PC-3 (cell line): ENCODE measurements around the gene TNXB. TPM values are rescaled to one million over a fixed set of nuclear protein-coding genes. Genes with fewer than 3 reads are reported as not detected.
"Not testable (repeated sequence)": the region's sequence is repeated elsewhere in the genome, so short reads cannot be mapped to it uniquely, and the experiment has no call there.

ENCODE experiments used
- ATAC-seq: fragments of 200-7000 bp; cut with Tn5 transposase; 2 replicates; pipeline ENCODE4 v1.9.1; 2020; ENCODE audit warnings: mild to moderate bottlenecking, moderate library complexity
- BruUV-seq: library from RNA; stranded (reverse); fragments of 400-500 nt; replicated peaks from 2 replicates; lab custom pipeline; 2021; lab: Mats Ljungman, UMichigan
- CTCF ChIA-PET: fragments of 300-600 bp; sonication (Branson Sonifier 250); formaldehyde crosslinking; loops from one replicate; lab custom pipeline; 2022; ENCODE audit warnings: antibody characterized with exemption; lab: Charles Lee
- POLR2A ChIA-PET: fragments of 300-600 bp; sonication (Branson Sonifier 250); formaldehyde crosslinking; loops from one replicate; lab custom pipeline; 2022; ENCODE audit warnings: antibody characterized with exemption; ENCODE audit not compliant: unreplicated experiment; lab: Charles Lee
- DNase-seq: peaks from one replicate; pipeline ENCODE4 v3.0.0-alpha.2; 2015
- H2AFZ ChIP-seq: fragments of 300-600 bp; sonication (generic); 2 replicates; pipeline ENCODE4 v1.6.0; 2016; ENCODE audit warnings: antibody characterized with exemption, low read length
- H3F3A ChIP-seq: fragments of 300-600 bp; sonication (generic); one replicate; pipeline ENCODE4 v1.6.0; 2017; ENCODE audit warnings: antibody characterized with exemption, low read length, control low read depth, mild to moderate bottlenecking; ENCODE audit not compliant: unreplicated experiment
- H3K27ac ChIP-seq: fragments of 300-600 bp; sonication (generic); 2 replicates; pipeline ENCODE4 v1.5.1; 2016; ENCODE audit warnings: mild to moderate bottlenecking, low read length
- H3K27me3 ChIP-seq: fragments of 300-600 bp; sonication (generic); 2 replicates; pipeline ENCODE4 v1.6.1; 2016; ENCODE audit warnings: low read length, mixed read lengths
- H3K36me3 ChIP-seq: fragments of 300-600 bp; sonication (generic); 2 replicates; pipeline ENCODE4 v1.6.1; 2016; ENCODE audit warnings: low read depth, mixed run types, low read length, mixed read lengths
- H3K4me1 ChIP-seq: fragments of 300-600 bp; sonication (generic); 2 replicates; pipeline ENCODE4 v1.5.1; 2016; ENCODE audit warnings: low read length; ENCODE audit not compliant: insufficient read depth
- H3K4me2 ChIP-seq: fragments of 300-600 bp; sonication (generic); 2 replicates; pipeline ENCODE4 v1.6.0; 2016; ENCODE audit warnings: low read length
- H3K4me3 ChIP-seq: fragments of 300-600 bp; sonication (generic); 2 replicates; pipeline ENCODE4 v1.5.1; 2016; ENCODE audit warnings: mild to moderate bottlenecking, low read length, mixed read lengths
- H3K79me2 ChIP-seq: fragments of 300-600 bp; sonication (generic); 2 replicates; pipeline ENCODE4 v1.6.1; 2017; ENCODE audit warnings: low read length, mixed read lengths
- H3K9ac ChIP-seq: fragments of 300-600 bp; sonication (generic); 2 replicates; pipeline ENCODE4 v1.6.0; 2016; ENCODE audit warnings: mild to moderate bottlenecking, low read length
- H3K9me2 ChIP-seq: fragments of 300-600 bp; sonication (generic); replicated peaks from 2 replicates; pipeline ENCODE4 v1.6.1; 2016; ENCODE audit warnings: mixed run types, low read length, mixed read lengths
- H3K9me3 ChIP-seq: fragments of 300-600 bp; sonication (generic); 2 replicates; pipeline ENCODE4 v1.6.1; 2016; ENCODE audit warnings: low read length, mixed read lengths
- H4K20me1 ChIP-seq: fragments of 300-600 bp; sonication (generic); 2 replicates; pipeline ENCODE4 v1.6.1; 2016; ENCODE audit warnings: low read length, mixed read lengths
- CTCF ChIP-seq: fragments of 300-600 bp; sonication (generic); conservative IDR thresholded peaks from 2 replicates; pipeline ENCODE4 v1.5.1; 2017; ENCODE audit warnings: antibody characterized with exemption, low read depth, mild to moderate bottlenecking, low read length
- EZH2 ChIP-seq: fragments of 300-600 bp; sonication (generic); IDR thresholded peaks from one replicate; pipeline ENCODE4 v1.6.1; 2017; ENCODE audit warnings: antibody characterized with exemption, mild to moderate bottlenecking, low read length; ENCODE audit not compliant: unreplicated experiment
- EZH2phosphoT487 ChIP-seq: fragments of 300-600 bp; sonication (generic); IDR thresholded peaks from 2 replicates; pipeline ENCODE4 v1.6.1; 2018; ENCODE audit warnings: mild to moderate bottlenecking, antibody characterized with exemption, low read length, borderline replicate concordance
- intact Hi-C: fragments of 100-400 bp; cut with micrococcal nuclease; formaldehyde crosslinking; loops from 2 replicates; pipeline ENCODE4 v1.9.0; 2023
- total RNA-seq: library from RNA; depleted of rRNA; stranded (reverse); fragments of >200 nt; gene quantifications from 2 replicates; pipeline ENCODE4 v1.2.3, GENCODE V29; 2014

The TNXB gene
- total RNA-seq, 1 experiment from 2014 or later = 2.9 TPM

GRCh38 chr6:32067521-32067920 is 41.6 kb downstream of the TNXB start:
- H3K9me2 ChIP-seq, POLR2A ChIA-PET, intact Hi-C loops, H3F3A ChIP-seq, H3K27ac ChIP-seq, H4K20me1 ChIP-seq, H3K27me3 ChIP-seq, H3K79me2 ChIP-seq, H3K4me3 ChIP-seq, ATAC-seq, BruUV-seq, H3K4me2 ChIP-seq, DNase-seq, H2AFZ ChIP-seq, H3K36me3 ChIP-seq, CTCF ChIA-PET, H3K9ac ChIP-seq, H3K4me1 ChIP-seq, H3K9me3 ChIP-seq: not testable (repeated sequence)

DNA sequence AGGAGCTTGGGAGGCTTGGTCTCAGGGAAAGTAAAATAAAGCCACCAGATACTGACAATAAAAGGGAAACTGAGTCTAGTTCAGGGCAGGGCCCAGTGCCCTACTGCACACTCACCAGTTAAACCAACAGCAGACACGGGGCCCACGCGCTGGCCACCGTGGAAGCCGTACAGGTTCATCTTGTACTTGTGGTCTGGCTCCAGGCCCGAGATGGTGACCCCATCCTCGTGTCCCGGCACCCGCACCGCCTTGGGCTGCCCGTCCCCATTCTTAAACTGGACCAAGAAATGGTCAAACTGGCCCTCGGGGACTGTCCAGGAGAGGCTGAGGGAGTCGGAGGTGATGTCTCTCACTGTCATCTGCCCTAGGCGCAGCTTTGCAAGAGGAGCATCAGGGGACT is 44.4 kb downstream of the TNXB start:
- Histone ChIP-seq H3K27me3 (no peaks in the 10 kb centered on the region), H3K9me2 (no peaks in the 10 kb centered on the region), H3F3A (no peaks in the 10 kb centered on the region), H3K36me3 (no peaks in the 10 kb centered on the region), H2AFZ (no peak overlapping the region), H3K4me1 (no peaks in the 10 kb centered on the region), H3K4me3 (no peak overlapping the region), H3K9ac (no peak overlapping the region), H3K9me3 (no peaks in the 10 kb centered on the region), H4K20me1 (no peaks in the 10 kb centered on the region), H3K4me2 (no peak overlapping the region), H3K27ac (no peak overlapping the region), H3K79me2 (no peaks in the 10 kb centered on the region)
- ATAC-seq (no peak), DNase-seq (no peak)
- POLR2A ChIA-PET = no interaction called here
- BruUV-seq = no TSS peak
- CTCF ChIA-PET = no interaction called here
- intact Hi-C loops = no loop called here
- TF ChIP-seq EZH2phosphoT487 (no peak), EZH2 (no peak), CTCF (no peak)

DNA sequence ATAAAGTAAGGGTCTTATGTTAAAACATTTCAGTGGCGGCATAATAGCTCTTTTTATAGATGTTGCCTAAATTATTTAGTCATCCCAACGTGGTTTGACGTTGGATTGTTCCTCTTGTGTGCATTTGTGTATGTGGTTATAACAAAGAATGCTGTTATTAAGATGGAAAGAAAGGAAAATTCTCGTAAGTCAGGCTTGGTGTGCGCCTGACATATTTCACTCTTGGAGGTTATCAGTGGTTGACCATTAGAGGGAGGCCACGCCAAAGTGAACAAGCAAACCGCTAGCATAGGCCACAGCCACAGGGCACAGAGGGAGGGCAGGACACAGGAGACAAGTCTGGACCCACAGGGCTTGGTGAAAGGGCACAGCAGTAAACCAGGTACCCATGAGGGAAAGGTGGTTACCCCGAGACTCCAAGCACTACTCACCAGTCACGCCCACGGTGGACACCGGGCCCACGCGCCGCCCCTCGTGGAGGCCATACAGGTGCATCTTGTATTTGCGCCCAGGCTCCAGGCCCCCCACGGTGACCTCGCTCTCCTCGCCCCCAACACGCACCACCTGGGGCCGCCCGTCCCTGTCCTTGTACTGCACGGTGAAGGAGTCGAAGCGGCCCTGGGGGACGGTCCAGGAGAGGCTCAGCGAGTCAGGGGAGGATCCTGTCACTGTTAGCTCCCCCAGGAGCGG is 48.0 kb downstream of the TNXB start:
- DNase-seq = no peak
- no peak overlapping the region for H3K4me3 ChIP-seq
- H3F3A ChIP-seq = no peaks in the 10 kb centered on the region
- H3K9me2 ChIP-seq = no peaks in the 10 kb centered on the region
- no TSS peak for BruUV-seq
- no peak overlapping the region for H3K9ac ChIP-seq
- no peaks in the 10 kb centered on the region for H3K9me3 ChIP-seq
- intact Hi-C loops = no loop called here
- H3K4me2 ChIP-seq = no peak overlapping the region
- no peak overlapping the region for H3K27ac ChIP-seq
- TF ChIP-seq CTCF = no peak
- TF ChIP-seq EZH2 = no peak
- no peak for TF ChIP-seq EZH2phosphoT487
- ChIA-PET CTCF (no interaction called here), POLR2A (no interaction called here)
- ATAC-seq = peak; percentile 43; the same call in 1 of the 2 replicates
- no peaks in the 10 kb centered on the region for H4K20me1 ChIP-seq
- no peak overlapping the region for H2AFZ ChIP-seq
- H3K79me2 ChIP-seq = no peaks in the 10 kb centered on the region
- H3K36me3 ChIP-seq = no peaks in the 10 kb centered on the region
- H3K27me3 ChIP-seq = no peaks in the 10 kb centered on the region
- no peaks in the 10 kb centered on the region for H3K4me1 ChIP-seq
